HFF-Myc (cell line): ENCODE data around the gene PANK2.
"Not testable (repeated sequence)": the region's sequence is repeated elsewhere in the genome, so short reads cannot be mapped to it uniquely, and the experiment has no call there.

Experiments used
- DNase-seq: peaks from one replicate; pipeline ENCODE4 v3.0.0-alpha.2; 2011; ENCODE audit warnings: low read depth; ENCODE audit errors: extremely low read depth
- H3K4me3 ChIP-seq: replicated peaks from 2 replicates; pipeline ENCODE4 v1.5.1; 2011; ENCODE audit warnings: low read depth, mild to moderate bottlenecking, control low read depth, low read length
- TF ChIP-seq, protein P1 (sequence below): IDR thresholded peaks from 2 replicates; pipeline ENCODE4 v1.5.1; 2012; ENCODE audit warnings: mild to moderate bottlenecking, low read depth, low read length, control low read depth; ENCODE audit errors: missing control alignments

Gene PANK2

DNA sequence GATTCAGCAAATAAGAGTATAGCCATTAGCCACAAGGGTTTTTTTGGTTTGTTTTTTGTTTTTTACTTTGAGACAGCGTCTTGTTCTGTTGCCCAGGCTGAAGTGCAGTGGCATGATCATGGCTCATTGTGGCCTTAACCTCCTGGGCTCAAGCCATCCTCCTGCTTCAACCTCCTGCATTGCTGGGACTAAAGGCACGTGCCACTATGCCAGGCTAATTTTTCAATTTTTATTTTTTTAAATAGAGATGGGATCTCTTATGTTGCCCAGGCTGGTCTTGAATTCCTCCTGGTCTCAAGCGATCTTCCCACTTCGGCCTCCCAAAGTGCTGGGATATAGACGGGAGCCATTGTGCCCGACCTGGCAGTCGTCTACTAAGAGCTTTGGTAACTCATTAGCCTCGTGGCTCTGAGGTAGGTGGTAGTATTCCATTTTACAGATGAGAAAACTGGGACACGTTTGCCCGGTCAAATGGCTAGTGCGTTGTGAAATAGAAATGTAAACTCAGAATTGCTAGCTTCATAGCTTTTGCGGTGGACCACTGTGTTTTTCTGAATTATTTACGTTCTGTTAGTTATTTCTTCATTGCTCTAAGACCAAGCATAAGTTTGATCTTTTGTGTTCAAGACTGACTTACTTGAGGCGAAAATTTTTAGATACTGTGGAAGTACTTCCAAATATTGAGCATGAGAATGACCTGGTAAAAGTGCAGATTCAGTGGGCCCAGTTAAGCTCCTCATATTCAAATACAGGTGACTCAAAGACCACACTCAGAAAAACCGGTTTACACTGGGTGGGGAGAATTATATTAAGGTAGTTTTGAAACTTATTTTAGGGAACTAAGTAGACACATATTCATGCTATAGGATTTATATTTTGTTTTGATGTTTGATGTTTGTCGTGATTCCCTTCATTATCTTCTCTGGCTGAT is 2.1 kb downstream of the PANK2 start:
- TF ChIP-seq, protein P1, sequence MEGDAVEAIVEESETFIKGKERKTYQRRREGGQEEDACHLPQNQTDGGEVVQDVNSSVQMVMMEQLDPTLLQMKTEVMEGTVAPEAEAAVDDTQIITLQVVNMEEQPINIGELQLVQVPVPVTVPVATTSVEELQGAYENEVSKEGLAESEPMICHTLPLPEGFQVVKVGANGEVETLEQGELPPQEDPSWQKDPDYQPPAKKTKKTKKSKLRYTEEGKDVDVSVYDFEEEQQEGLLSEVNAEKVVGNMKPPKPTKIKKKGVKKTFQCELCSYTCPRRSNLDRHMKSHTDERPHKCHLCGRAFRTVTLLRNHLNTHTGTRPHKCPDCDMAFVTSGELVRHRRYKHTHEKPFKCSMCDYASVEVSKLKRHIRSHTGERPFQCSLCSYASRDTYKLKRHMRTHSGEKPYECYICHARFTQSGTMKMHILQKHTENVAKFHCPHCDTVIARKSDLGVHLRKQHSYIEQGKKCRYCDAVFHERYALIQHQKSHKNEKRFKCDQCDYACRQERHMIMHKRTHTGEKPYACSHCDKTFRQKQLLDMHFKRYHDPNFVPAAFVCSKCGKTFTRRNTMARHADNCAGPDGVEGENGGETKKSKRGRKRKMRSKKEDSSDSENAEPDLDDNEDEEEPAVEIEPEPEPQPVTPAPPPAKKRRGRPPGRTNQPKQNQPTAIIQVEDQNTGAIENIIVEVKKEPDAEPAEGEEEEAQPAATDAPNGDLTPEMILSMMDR: no peak

GRCh38 chr20:3894796-3895195 is 5.6 kb downstream of the PANK2 start:
- no peak overlapping the region for H3K4me3 ChIP-seq
- TF ChIP-seq, protein P1: no peak
- no peak for DNase-seq

More for the DNA sequence above, 2.1 kb downstream of the PANK2 start:
- H3K4me3 ChIP-seq: peak overlapping the region; percentile 98
- no peak for DNase-seq

- H3K4me3 ChIP-seq: no peak overlapping the region
- TF ChIP-seq, protein P1: no peak
- DNase-seq: no peak
These were observed 7.1 kb downstream of the PANK2 start for GRCh38 chr20:3896302-3896701.

GRCh38 chr20:3896853-3897583 is 7.8 kb downstream of the PANK2 start:
- TF ChIP-seq, protein P1: no peak
- DNase-seq: no peak
- no peak overlapping the region for H3K4me3 ChIP-seq

GRCh38 chr20:3898181-3898580 is 9.0 kb downstream of the PANK2 start:
- H3K4me3 ChIP-seq, DNase-seq: not testable (repeated sequence)

DNA sequence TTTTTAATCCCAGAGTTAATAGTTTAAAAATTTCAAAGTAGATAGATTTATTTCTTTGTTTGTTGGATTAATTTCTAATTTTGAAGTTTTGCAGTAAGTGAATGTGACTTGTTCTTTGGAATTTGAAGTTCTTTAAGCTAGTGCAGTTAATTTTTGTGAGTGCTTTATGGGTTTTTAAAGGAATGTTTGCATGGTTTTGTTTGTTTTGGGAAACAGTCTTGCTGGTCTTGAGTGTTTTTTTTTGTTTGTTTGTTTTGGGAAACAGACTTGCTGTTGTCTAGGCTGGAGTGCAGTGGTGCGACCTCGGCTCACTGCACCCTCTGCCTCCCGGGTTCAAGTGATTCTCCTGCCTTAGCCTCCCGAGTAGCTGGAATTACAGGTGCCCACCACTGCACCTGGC is 9.5 kb downstream of the PANK2 start:
- DNase-seq: no peak
- TF ChIP-seq, protein P1: no peak
- H3K4me3 ChIP-seq: no peak overlapping the region

- DNase-seq: no peak
- H3K4me3 ChIP-seq: no peak overlapping the region
- TF ChIP-seq, protein P1: no peak
These were observed 11.0 kb downstream of the PANK2 start for GRCh38 chr20:3900187-3900604.
